Gastrocnemius medialis (tissue), 4 donors: ENCODE measurements around the gene B4GALT5.

Experiments
- POLR2A ChIP-seq, 2 donors: fragments of 450-650 bp; IDR thresholded peaks; one replicate each; pipeline ENCODE4 v1.6.1; 2017; ENCODE audit warnings: antibody characterized with exemption in 2 of 2, mild to moderate bottlenecking in 2 of 2, moderate library complexity in 2 of 2
- TF ChIP-seq, protein P1 (sequence below), 5 experiments: fragments of 450-650 bp in 3 of 5; fragments of 200-600 bp in 2 of 5; sonication (generic) in 2 of 5; IDR thresholded peaks in 4 of 5; conservative IDR thresholded peaks in 1 of 5; 1 replicate in 4 of 5; 2 replicates in 1 of 5; pipeline ENCODE4 v1.5.1; 2016 to 2019; ENCODE audit warnings: antibody characterized with exemption in 5 of 5, mild to moderate bottlenecking in 3 of 5, moderate library complexity in 3 of 5

GRCh38 chr20:49704932-49705336, 8.7 kb downstream of the B4GALT5 start:
- TF ChIP-seq, protein P1, sequence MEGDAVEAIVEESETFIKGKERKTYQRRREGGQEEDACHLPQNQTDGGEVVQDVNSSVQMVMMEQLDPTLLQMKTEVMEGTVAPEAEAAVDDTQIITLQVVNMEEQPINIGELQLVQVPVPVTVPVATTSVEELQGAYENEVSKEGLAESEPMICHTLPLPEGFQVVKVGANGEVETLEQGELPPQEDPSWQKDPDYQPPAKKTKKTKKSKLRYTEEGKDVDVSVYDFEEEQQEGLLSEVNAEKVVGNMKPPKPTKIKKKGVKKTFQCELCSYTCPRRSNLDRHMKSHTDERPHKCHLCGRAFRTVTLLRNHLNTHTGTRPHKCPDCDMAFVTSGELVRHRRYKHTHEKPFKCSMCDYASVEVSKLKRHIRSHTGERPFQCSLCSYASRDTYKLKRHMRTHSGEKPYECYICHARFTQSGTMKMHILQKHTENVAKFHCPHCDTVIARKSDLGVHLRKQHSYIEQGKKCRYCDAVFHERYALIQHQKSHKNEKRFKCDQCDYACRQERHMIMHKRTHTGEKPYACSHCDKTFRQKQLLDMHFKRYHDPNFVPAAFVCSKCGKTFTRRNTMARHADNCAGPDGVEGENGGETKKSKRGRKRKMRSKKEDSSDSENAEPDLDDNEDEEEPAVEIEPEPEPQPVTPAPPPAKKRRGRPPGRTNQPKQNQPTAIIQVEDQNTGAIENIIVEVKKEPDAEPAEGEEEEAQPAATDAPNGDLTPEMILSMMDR (IDR thresholded peaks at IDR 0.05 in 4 of 5, conservative IDR thresholded peaks at IDR 0.05 in 1 of 5): no peak
- no peak for TF ChIP-seq POLR2A (IDR thresholded peaks at IDR 0.05)
